Measurements from ENCODE around the gene ACTL6B.

ACTL6B gene

DNA sequence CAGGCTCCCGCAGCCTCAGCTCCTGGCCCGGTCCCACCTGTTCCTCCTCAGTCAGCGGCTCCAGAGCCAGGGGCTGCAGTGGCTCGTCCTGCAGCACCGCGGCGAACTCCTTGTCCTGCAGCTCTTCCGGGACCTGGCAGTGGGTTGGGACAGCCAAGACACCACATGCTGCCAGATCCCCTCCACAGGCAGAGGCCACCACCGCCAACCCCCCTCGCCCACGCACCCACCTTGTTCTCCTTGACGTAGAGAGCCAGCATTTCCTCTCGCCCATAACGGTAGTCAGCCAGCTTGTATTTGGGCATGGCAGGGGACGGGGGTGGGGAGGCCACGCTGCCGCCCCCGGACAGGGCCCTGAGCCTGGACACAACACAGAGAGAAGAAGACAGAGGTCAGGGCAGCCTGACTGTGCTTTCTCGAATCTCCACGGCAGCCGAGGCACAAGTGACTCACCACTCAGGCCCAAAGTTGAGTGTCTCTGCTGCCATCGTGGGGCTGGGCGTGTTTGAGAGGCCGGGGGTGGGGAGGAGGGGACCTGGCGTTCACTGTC lies 31.6 kb upstream of the ACTL6B start:
- H3K4me3 ChIP-seq (ENCODE audit: control insufficient read depth, low read depth, low read length) = no peak overlapping the region
- TF ChIP-seq, protein P1, sequence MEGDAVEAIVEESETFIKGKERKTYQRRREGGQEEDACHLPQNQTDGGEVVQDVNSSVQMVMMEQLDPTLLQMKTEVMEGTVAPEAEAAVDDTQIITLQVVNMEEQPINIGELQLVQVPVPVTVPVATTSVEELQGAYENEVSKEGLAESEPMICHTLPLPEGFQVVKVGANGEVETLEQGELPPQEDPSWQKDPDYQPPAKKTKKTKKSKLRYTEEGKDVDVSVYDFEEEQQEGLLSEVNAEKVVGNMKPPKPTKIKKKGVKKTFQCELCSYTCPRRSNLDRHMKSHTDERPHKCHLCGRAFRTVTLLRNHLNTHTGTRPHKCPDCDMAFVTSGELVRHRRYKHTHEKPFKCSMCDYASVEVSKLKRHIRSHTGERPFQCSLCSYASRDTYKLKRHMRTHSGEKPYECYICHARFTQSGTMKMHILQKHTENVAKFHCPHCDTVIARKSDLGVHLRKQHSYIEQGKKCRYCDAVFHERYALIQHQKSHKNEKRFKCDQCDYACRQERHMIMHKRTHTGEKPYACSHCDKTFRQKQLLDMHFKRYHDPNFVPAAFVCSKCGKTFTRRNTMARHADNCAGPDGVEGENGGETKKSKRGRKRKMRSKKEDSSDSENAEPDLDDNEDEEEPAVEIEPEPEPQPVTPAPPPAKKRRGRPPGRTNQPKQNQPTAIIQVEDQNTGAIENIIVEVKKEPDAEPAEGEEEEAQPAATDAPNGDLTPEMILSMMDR (conservative IDR thresholded peaks at IDR 0.05; ENCODE audit: control insufficient read depth, insufficient read depth, low read depth, low read length) = no peak
- peak; percentile 70 for DNase-seq (ENCODE audit: low read depth)

DNA sequence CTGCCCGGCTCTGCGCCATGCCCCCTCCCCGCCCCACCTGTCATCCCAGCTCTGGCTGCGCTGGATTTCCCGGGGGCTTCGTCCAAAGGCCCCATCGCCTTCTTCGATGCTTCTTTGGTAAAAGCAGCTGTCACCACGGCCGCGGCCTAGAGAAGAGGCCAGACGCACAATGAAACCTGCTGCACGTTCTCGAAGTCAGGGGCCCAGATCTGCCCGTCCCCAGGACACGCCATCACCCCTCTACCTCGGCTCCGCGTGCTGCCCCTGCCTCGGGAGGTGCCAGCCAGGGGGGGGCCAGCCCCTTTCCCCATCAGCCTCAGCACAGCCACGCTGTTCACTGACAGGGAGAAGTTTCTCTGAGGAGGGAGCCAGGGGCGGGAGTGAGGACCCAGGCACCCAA lies 31.0 kb upstream of the ACTL6B start:
- TF ChIP-seq, protein P1 (conservative IDR thresholded peaks at IDR 0.05; ENCODE audit: control insufficient read depth, insufficient read depth, low read depth, low read length) = no peak
- DNase-seq (ENCODE audit: low read depth) = no peak
- H3K4me3 ChIP-seq (ENCODE audit: control insufficient read depth, low read depth, low read length) = no peak overlapping the region

DNA sequence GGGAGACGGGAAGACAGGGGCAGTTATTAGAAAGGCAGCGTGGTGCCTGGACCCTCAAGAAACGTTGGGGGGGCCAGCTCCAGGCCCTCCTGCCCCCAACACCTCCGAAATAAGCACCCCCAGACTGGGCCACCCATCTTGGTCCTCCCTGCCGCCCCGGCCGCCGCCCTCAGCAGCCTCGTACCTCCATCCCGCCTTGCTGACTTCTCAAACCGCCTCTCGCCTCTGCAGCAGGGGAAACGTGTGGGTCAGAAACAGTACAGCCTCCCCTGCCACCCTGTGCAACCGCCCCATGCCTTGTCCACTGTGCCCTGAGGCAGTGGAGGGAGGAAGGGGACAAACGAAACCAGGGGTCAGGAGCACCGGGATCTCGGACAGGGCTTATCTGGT lies 30.6 kb upstream of the ACTL6B start:
- DNase-seq (ENCODE audit: low read depth) = no peak
- TF ChIP-seq, protein P1 (conservative IDR thresholded peaks at IDR 0.05; ENCODE audit: control insufficient read depth, insufficient read depth, low read depth, low read length) = no peak
- H3K4me3 ChIP-seq (ENCODE audit: control insufficient read depth, low read depth, low read length) = no peak overlapping the region

DNA sequence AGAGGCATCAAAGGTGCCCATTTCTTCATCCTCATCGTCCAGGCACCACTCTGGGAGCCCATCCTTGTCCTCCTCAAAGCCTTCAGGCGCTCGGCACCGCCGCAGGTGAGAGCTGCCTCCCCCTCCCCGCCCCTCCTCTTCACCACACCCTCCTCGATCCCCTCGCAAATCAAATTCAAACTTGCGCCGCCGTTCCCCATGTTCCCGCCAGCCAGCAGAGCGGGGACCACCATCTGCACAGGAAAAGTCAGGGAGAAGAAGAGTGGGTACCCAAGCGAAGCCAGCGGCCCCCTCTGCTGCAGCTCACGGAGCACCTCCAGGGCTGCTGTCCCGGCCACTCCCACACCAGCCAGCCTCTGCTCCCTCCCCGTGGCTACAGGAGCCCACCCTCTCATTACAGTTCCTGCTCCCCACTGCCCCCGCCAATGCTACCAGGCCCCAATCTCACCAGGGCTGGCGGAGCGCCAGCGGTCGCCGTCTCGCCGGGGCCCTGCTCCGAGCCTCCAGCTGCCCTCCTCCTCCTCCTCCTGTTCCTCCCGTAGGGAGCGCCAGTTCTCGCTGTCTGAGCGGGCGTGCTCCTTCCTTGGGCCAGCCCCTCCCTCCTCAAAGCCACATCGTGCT lies 30.1 kb upstream of the ACTL6B start:
- H3K4me3 ChIP-seq (ENCODE audit: control insufficient read depth, low read depth, low read length) = no peak overlapping the region
- no peak for DNase-seq (ENCODE audit: low read depth)
- TF ChIP-seq, protein P1 (conservative IDR thresholded peaks at IDR 0.05; ENCODE audit: control insufficient read depth, insufficient read depth, low read depth, low read length) = no peak

DNA sequence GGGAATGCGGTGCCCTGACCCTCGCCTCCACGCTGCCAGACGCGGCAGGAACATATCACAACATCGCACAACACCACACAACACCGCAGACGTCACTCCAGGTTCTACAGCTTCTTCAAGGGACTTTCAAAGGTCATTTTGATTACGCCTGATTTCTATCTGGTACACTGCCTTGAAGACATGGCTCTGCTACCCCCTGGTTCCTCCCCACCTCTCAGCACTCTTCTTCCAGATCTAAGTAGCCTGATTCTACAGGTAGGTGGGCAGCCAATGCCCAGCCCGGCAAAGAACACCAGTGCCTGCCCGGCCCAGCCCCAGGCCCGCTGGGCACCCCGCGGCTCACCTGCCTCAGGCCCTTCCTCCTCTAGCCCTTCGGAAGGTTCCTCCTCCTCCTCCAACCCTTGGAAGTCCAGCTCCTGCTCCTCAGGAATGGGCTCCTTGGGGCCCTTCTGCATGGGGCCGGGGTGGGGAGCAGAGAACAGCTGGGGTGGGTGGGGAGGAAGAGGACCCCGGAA lies 29.4 kb upstream of the ACTL6B start:
- no peak overlapping the region for H3K4me3 ChIP-seq (ENCODE audit: control insufficient read depth, low read depth, low read length)
- no peak for DNase-seq (ENCODE audit: low read depth)
- TF ChIP-seq, protein P1 (conservative IDR thresholded peaks at IDR 0.05; ENCODE audit: control insufficient read depth, insufficient read depth, low read depth, low read length) = no peak

DNA sequence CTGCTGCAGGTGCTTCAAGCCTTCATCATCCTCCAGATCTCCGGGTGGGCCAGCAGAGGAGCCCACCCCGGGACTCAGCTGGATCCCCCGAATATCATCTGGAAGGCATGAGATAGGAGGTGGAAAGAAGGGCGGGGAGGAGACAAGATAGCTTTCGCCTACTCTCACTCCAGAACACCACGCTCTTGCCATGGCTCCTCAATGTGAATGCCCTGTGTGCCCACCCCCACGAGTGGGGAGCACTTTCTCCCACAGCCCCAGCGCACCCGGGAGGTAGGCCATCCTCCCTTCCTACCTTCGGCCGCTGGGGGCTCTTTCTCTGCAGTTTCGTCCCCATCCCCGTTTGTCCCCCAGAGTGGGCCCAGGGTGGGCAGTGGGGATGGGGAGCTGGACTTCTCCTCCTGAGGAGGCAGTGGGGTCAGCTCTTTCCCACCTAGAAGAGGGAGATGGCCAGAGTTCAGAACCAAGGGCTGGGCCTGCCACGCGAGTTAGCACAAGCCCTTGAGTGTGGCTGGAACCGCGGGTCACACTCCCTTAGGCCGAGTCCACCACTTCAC lies 28.9 kb upstream of the ACTL6B start:
- no peak overlapping the region for H3K4me3 ChIP-seq (ENCODE audit: control insufficient read depth, low read depth, low read length)
- TF ChIP-seq, protein P1 (conservative IDR thresholded peaks at IDR 0.05; ENCODE audit: control insufficient read depth, insufficient read depth, low read depth, low read length) = no peak
- DNase-seq (ENCODE audit: low read depth) = no peak
